Activated T-cell treated with anti-CD3 and anti-CD28 coated beads for 1 hour (primary cell): Measurements from ENCODE around the gene FAM174C.

ENCODE experiments used
- DNase-seq: peaks from one replicate; pipeline ENCODE4 v3.0.0-alpha.2; 2020; ENCODE audit warnings: low read depth

Gene FAM174C

DNA sequence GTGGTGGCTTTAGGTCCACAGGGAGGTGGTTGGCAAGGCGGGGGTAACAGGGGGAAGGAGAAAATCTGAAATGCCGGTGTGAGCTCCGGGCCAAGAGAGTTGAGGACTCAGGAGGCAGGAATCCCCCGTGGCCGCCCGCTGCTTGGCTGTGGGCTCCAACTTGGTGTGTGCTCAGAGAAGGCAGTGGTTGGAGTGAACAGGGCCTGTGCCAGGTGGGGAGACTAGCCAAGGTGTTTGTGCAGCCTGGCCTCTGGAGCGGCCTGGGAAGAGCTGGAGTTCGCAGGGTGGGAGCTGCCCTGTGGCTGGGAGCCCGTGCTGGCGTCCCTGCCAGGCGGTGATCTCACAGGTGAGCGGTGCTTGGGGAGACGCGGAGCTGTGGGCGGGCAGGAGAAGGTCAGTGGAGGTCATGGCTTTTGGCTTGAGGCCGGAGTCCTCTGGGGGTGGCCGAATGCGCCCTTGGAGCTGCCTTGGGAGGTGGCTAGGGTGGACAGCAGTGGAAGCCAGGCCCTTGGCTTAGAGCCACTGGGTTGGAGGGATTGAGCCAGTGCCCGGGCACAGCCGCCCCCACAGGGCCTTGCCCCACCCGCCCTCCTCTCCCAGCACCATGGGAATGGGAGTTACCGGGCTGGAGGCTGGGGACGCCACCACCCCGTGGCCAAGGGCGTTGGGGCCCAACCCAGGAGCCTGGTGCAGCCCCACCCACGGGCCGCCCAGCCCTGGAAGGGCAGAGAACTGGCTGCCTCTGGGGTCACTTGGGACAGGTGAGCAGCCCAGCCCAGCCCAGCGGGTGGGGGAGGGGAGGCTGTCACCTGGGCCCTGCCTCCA, 13.3 kb upstream of the FAM174C start:
- DNase-seq: no peak

DNA sequence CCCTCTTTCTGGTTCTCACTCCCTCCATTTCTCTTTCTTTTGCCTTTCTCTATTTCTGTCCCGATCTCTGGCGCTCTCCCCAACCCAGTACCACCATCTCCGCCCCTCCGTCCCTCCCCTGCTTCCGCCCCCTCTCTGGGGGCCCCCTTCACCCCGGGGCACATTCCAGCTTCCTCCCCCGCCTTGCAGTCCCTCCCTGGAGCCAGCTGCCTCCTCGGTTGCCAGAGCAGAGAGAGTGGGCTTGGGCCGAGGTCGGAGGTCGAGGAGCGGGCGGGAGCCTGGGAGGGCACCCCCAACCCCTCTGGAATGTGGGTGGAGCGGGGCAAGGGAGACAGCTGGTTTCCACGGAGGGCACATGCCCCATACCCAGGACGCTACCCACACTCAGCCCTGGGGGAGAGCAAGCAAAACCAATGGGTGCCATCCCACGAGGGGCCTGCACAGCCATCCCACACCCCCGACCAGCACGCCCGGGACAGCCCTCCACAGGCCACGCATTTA, 12.7 kb upstream of the FAM174C start:
- no peak for DNase-seq

DNA sequence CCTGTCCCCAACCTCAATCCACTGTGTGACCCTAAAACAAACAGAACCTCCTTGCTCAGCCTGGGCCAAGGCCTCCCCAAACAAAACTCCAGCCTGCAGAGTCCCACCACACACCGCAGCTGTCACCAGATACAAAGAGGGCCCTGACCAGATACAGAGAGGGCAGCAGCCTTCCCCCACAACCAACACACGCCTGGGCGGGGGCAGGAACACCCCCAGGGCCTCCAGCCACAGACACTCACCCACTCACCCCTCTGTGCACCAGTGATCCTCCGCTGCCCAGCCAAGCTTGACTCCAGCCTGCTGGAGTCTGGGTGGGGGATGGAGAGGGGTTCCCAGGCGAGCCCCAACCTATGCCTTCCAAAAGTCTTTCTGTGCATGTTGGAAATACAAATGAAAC, 12.1 kb upstream of the FAM174C start:
- DNase-seq: no peak

DNA sequence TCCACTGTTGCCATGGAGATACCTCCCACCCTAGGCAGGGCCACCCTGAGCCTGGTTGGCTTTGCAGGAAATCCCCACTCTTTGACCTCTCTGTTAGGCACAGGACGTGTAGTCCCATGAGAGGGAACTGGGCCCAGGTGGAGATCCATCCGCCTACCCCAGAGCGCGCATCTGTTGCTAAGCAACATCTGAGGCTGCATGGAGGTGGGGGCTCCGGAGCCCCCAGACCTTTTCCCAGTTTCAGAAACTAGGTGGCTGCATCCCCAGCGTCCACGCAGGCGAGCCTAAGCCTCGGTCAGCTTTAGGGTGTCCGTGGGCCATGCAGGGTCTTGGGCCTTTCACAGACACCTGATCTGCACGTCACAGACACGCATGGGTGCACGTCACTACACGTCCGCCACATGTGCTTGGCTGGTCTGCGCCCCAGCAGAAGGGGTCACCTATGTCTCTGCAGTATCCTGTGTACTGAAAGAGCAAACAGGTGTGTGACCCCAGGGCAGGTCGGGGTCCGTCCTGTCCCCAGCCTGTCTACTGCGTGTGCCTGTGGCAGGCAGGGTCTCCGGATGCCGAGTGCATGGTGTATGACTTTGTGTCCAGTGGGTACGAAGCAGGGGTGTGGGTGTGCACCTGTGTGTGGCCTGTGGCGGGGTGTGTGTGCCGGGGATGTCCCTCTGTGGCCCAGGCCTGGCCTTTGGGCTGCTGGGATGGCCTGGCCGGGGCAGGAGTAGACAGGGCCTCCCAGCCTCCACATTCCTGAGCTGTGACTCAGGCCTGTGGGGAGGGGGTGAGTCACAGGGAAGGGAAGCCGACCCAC, 10.3 kb upstream of the FAM174C start:
- no peak for DNase-seq

DNA sequence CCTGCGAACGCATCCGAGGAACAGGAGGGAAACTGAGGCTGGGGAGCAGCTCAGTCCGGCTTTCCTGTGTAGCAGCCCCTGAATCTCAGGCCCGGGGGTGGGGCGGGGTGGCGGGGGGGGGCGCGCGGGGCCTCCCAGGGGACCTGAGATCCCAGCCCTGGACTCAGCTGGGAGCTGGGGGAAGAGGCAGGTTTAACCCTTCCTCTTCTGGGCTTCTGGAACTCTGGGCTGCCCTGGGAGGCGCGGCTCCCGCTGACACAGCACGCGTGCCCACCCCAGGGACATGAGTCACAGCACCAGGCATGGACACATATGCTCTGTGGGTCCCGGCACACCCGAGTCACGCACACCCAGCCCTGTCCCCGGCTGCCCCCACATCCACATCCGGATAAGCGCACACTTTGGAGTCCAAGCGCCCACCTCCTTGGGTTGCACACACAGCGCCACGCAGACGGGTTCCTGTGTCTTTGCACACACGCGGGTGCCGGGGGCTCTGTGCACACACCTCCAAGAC, 9.7 kb upstream of the FAM174C start:
- DNase-seq: no peak

DNA sequence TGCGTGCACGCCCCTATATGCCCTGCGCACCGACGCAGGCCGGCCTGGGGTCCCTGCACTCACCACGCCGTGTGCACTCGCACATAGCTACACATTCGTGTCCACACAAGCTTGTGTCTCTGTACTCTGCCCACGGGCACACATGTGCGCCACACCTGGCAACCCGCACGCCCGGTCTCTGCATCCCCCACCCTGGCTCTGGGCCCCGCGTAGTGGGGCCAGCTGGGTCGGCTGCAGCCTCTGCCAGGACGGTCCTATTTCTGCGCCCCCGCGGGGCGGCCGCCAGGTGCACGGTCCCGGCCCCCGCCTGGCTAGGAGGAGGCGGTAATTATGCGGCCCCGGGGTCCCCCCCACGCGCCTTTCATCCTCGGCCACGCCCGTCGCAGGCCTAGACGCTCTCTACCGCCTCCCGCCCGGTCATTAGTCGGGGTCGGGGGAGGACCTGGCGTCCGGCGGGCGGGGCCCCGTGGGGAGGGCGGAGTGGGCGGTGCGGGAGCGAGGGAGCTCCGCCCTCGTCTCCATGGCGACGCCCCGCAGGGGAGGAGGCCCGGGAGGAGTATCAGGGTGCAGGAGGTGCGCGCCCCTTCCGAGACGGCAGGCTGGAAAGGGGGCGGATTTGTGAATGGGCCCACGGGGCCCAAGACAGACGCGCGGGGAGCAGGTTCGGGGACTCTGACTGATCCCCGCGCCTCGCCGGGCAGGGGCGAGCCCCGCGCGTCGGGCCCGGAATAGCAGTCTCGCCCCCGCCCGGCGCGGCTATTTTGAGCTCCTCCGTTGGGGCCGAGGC, 9.0 kb upstream of the FAM174C start:
- peak; percentile 75 for DNase-seq

DNA sequence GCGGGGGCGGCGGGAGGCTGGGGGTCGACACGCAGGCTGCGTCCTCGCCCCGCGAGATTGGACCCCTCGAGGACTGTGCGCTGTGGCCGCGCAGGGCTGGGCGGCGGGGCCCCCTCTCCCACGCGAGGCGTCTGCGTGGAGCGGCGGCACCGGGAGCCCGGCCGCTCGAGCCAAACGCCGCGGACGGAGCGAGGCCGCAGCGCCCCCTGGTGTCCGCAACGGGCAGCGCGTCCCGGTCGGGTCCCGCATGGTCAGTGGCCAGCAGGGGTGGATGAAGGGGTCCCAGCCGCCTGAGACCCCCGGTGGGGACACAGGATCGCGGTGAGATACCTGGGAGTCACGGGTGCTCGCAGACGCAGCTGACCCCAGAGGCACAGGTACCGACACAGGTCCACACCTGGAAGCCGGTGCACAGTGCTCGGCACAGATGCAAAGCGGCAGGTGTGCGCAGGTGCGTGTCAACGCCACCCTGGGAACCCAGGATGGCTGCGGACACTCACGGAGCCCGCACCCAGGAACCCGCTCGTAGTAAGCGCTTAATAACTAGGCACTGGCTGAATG, 8.3 kb upstream of the FAM174C start:
- peak; percentile 62 for DNase-seq

DNA sequence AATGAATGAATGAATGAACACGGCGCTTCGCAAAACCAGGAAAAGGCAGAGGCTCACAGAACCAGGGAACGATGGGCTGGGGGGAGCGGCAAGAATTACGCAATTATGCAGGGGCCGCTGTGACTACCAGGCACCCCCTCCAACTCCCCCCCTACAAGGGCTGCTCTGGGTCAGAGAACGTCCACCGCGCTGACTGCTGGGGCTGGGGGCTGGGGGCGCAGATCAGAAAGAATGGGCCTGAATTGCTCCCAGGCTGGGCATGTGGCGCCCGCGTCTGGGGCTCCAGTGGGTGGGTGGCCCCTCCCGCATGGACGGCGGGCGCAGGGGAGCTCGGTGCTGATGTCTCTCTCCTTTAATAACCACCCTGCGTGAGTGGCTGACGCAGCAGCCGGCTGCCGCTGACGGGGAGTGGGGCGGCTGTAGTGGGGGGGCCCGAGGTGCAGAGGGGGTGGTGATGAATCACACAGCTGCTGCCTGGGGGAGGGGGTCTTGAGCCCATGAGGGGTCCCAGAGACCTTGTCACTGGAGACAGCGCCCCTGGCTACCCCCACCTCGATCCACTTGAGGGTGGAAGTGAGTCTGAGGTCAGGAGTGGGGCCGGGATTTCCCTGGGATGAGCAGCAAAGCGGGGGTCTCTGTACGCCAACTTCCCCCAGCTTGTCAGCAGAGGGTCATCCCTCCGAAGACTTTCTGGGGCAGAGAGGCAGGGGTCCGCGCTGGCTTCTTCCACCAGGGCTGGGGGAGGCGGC, 7.7 kb upstream of the FAM174C start:
- no peak for DNase-seq

DNA sequence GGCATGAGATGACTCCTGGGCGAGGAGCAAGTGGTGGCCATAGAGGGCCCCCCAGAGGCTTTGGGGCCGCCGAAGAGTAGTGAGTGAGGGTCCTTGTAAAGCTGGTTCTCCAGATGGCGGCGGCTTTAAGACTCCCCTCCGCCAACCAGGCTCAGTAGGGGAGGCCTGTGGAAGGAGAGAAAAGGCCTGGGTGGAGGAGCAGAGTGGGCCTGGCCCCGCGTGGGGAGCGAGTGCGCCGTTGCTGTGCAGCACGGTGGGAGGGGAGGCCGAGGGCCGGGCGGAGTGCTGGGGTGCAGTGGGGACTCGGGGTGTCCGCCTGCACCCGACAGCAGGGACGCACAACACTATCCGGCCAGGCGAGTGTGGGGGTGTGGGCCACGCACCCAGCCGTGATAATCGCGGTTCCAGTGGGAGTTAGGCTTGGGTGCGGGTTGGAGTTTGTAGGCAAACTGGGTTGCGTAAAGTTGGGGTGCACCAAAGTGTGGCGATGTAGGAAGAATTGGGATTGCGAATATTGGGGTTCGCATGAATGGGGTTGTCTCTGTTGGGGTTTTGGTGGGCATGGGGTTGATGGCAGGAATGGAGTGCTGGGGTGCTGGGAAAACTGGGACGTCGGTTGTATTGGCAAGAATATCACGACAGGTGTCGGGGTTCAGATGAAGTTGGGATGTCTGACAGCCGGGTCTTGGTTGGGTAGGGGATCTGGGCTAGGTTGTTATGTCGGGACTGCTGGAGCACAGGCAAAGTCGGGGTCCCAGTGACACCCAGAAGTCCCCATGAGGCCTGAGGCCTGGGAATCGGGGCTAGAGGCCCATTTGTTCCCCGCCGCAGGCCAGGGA, 6.9 kb upstream of the FAM174C start:
- no peak for DNase-seq

DNA sequence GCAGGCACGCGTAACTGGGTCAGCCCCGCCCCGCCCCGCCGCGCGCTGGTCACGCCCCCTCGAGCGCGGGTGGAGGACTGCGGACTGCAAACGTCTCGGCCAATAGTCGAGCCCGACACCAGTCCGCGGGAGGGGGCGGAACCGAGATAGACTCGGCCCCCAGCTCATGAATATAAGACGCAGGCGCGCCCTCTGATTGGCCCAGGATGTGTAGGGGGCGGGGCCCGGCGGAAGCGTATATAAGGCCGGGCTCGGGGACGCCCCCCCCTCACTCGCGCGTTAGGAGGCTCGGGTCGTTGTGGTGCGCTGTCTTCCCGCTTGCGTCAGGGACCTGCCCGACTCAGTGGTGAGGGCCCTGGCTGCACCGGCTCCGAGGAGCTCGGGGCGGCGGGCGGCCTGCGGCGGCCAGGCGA, 6.3 kb upstream of the FAM174C start, which contains the start of gene CIRBP:
Gene CIRBP, plus strand, starts transcription at position 268 of the 413 bp plus-strand sequence. CDS start 1,602 bp downstream, outside the sequence.
- peak; percentile 99 for DNase-seq

DNA sequence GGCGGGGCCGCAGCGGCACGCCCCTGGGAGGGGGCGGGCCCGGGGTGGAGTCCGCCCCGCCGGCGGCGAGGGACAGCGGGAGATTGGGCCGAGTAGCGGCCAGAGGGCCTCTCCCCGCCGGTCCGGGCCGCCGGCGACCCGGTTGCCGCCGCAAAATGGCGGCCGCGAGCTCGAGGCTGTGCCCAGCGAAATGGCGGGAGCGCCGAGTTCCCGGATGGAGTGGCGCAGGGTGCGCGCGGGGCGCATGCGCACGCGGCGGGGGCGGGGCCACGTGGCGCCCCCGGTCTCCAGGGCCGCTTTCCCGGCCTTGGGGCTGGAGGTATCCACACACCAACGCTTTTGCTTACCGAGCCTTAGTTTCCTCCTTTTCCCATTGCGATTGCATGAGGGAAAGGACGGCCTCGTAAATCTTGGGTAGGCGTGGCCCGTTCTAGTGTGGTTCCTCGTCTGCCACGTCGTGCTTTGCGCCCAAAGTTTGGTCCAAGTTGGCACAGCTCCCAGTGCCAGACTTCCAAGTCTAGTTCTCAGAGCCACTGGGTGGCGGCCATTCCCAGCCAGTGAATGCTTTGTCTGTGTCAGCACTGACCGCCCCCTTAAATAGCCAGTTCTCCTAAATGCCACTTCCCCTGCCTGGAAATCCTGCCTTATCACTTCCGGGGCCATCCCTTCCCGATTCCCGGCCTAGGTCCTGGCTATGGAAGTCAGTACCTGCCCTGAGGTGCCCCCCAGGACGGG, 5.7 kb upstream of the FAM174C start:
- peak; percentile 81 for DNase-seq

DNA sequence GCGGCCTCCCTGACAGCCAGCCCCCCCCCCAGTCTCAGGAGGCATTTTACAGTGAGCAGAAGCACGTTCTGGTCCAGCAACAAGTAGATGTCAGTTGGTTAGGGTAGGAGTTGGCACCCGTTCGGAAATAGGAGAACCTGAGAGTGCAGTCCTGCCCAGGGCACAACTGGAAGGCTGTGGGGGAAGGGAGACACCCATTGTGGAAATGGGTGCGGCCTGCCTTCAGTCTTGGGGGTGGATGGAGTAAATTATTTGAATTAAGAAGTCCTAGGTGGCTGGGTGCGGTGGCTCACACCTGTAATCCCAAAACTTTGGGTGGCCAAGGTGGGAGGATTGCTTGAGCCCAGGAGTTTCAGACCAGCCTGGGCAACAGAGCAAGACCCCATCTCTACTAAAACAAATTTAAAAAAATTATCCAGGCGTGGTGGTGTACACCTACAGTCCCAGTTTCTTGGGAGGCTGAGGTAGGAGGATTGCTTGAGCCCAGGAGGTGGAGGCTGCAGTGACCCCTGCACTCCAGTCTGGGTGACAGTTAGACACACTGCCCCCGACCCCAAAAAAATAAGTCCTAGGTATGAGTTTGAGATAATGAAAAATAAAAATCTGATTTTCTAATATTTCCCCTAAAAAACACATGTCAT, 5.0 kb upstream of the FAM174C start:
- DNase-seq: no peak

DNA sequence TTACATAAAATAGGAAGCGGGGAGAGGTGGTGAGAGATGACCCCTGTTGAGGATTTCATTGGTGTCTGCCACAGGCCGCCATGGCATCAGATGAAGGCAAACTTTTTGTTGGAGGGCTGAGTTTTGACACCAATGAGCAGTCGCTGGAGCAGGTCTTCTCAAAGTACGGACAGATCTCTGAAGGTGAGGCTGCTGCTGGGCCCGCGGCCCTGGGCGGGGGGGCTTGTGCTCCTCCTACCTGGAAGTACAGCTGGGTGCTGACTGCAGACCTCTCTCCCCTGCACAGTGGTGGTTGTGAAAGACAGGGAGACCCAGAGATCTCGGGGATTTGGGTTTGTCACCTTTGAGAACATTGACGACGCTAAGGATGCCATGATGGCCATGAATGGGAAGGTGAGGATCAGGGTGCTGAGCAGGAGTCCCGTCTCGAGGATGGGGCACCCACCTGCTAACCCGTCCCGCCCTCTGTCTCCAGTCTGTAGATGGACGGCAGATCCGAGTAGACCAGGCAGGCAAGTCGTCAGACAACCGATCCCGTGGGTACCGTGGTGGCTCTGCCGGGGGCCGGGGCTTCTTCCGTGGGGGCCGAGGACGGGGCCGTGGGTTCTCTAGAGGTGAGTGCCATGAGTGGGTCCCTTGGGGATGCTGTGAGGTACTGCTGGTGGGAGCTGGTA, 4.3 kb upstream of the FAM174C start:
- no peak for DNase-seq

DNA sequence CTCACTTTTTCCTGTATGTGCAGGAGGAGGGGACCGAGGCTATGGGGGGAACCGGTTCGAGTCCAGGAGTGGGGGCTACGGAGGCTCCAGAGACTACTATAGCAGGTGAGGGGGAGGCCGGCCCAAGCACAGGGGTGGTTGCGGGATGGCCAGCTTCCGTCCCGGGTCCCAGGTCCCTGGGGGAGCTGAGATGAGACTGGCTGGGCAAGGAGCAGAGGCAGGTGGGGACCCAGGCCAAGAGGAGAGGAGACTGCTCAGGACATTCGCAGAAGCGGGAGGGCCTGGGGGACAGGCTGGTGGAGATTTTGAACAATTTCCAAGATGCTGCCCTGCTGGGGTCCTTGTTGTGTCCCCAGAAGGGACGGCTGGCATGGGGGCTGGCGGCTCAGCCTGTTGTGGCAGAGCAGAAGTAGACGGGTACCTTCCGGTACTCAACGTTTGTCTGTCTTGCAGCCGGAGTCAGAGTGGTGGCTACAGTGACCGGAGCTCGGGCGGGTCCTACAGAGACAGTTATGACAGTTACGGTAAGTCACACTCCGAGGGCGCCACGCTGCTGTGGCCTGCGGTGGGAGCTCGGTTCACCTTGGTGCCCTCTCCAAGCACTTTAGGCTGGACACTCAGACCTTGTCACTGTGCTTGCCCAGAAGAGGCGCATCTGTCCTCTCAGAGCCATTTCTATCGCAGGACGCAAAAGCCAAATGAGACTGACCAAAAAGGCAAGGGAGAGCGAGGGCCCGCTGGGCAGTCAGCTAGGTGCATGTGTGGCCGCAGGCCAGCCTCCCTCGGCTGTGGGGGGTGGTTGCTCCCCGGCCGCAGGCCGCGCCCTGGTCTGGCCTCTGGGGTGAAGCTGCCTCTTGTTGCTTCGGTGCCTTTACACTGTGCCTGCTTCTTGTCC, 3.6 kb upstream of the FAM174C start:
- no peak for DNase-seq

DNA sequence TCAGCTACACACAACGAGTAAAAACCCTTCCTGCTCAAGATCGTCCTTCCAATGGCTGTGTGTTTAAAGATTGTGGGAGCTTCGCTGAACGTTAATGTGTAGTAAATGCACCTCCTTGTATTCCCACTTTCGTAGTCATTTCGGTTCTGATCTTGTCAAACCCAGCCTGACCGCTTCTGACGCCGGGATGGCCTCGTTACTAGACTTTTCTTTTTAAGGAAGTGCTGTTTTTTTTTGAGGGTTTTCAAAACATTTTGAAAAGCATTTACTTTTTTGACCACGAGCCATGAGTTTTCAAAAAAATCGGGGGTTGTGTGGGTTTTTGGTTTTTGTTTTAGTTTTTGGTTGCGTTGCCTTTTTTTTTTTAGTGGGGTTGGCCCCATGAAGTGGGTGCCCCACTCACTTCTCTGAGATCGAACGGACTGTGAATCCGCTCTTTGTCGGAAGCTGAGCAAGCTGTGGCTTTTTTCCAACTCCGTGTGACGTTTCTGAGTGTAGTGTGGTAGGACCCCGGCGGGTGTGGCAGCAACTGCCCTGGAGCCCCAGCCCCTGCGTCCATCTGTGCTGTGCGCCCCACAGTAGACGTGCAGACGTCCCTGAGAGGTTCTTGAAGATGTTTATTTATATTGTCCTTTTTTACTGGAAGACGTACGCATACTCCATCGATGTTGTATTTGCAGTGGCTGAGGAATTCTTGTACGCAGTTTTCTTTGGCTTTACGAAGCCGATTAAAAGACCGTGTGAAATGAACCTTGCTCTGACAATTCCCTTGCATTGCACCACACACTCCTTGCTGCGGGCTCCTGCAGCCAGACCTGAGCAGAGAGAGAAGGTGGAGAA, 2.7 kb upstream of the FAM174C start:
- no peak for DNase-seq
